ENCODE results near the gene SYTL3.

SYTL3 gene

GRCh38 chr6:158759966-158760617, 110.2 kb downstream of the SYTL3 start:
- Histone ChIP-seq H3K9me3 (ENCODE audit: control insufficient read depth, low read length) (no peaks in the 10 kb centered on the region), H3K79me2 (no peaks in the 10 kb centered on the region), H3K4me3 (ENCODE audit: low read depth, low read length) (no peak overlapping the region), H3K27ac (no peak overlapping the region), H3K4me2 (ENCODE audit: low read length) (no peak overlapping the region), H3K9ac (no peak overlapping the region), H3K36me3 (ENCODE audit: control insufficient read depth, insufficient read depth, low read length) (no peaks in the 10 kb centered on the region), H3K27me3 (ENCODE audit: control insufficient read depth, insufficient read depth, low read length) (no peaks in the 10 kb centered on the region), H3K4me1 (peaks cover 31% of the 10 kb centered on the region), H2AFZ (no peak overlapping the region)
- TF ChIP-seq CTCF (IDR thresholded peaks at IDR 0.05), result no peak

GRCh38 chr6:158760618-158761250, 110.9 kb downstream of the SYTL3 start:
- no peak overlapping the region for H3K27ac ChIP-seq
- peaks cover 31% of the 10 kb centered on the region for H3K4me1 ChIP-seq
- H3K4me3 ChIP-seq (ENCODE audit: low read depth, low read length), result no peak overlapping the region

GRCh38 chr6:158761746-158762145, 111.9 kb downstream of the SYTL3 start:
- no peak overlapping the region for H3K4me3 ChIP-seq (ENCODE audit: low read depth, low read length)
- no peak overlapping the region for H3K4me2 ChIP-seq (ENCODE audit: low read length)
- H3K27me3 ChIP-seq (ENCODE audit: control insufficient read depth, insufficient read depth, low read length), result no peaks in the 10 kb centered on the region
- peaks cover 31% of the 10 kb centered on the region for H3K4me1 ChIP-seq
- no peak overlapping the region for H3K27ac ChIP-seq
- H3K9me3 ChIP-seq (ENCODE audit: control insufficient read depth, low read length), result no peaks in the 10 kb centered on the region
- no peaks in the 10 kb centered on the region for H3K79me2 ChIP-seq
- H3K36me3 ChIP-seq (ENCODE audit: control insufficient read depth, insufficient read depth, low read length), result no peaks in the 10 kb centered on the region
- H3K9ac ChIP-seq, result no peak overlapping the region
- TF ChIP-seq CTCF (IDR thresholded peaks at IDR 0.05), result no peak
- H2AFZ ChIP-seq, result no peak overlapping the region

More at GRCh38 chr6:158760618-158761250, 110.9 kb downstream of the SYTL3 start:
- TF ChIP-seq CTCF (IDR thresholded peaks at IDR 0.05), result no peak
- Histone ChIP-seq H3K9me3 (ENCODE audit: control insufficient read depth, low read length) (no peaks in the 10 kb centered on the region), H3K4me2 (ENCODE audit: low read length) (no peak overlapping the region), H3K27me3 (ENCODE audit: control insufficient read depth, insufficient read depth, low read length) (no peaks in the 10 kb centered on the region), H3K36me3 (ENCODE audit: control insufficient read depth, insufficient read depth, low read length) (no peaks in the 10 kb centered on the region), H3K9ac (no peak overlapping the region), H2AFZ (no peak overlapping the region), H3K79me2 (no peaks in the 10 kb centered on the region)

- H3K79me2 ChIP-seq, result no peaks in the 10 kb centered on the region
- H3K4me2 ChIP-seq (ENCODE audit: low read length), result no peak overlapping the region
- no peaks in the 10 kb centered on the region for H3K9me3 ChIP-seq (ENCODE audit: control insufficient read depth, low read length)
- peak overlapping the region; percentile 63 for H3K27ac ChIP-seq
- H3K36me3 ChIP-seq (ENCODE audit: control insufficient read depth, insufficient read depth, low read length), result no peaks in the 10 kb centered on the region
- no peaks in the 10 kb centered on the region for H3K27me3 ChIP-seq (ENCODE audit: control insufficient read depth, insufficient read depth, low read length)
- no peak for TF ChIP-seq CTCF (IDR thresholded peaks at IDR 0.05)
- no peak overlapping the region for H3K9ac ChIP-seq
- H3K4me3 ChIP-seq (ENCODE audit: low read depth, low read length), result no peak overlapping the region
- no peak overlapping the region for H2AFZ ChIP-seq
- H3K4me1 ChIP-seq, result peaks cover 29% of the 10 kb centered on the region
These were observed 113.1 kb downstream of the SYTL3 start for GRCh38 chr6:158762787-158763433.
